Kidney epithelial cell (primary cell): ENCODE measurements around the gene ELL2. TPM values are rescaled to one million over a fixed set of nuclear protein-coding genes. Genes with fewer than 3 reads are reported as not detected.

Experiments used
- DNase-seq: peaks from one replicate; pipeline ENCODE4 v3.0.0-alpha.2; 2010; ENCODE audit warnings: low read depth
- H3K27me3 ChIP-seq: 2 replicates; pipeline ENCODE4 v1.6.0; 2011; ENCODE audit warnings: low read length; ENCODE audit not compliant: control insufficient read depth, insufficient read depth
- H3K36me3 ChIP-seq: 2 replicates; pipeline ENCODE4 v1.5.1; 2011; ENCODE audit warnings: low read length; ENCODE audit not compliant: control insufficient read depth, insufficient read depth
- H3K4me3 ChIP-seq: 2 replicates; pipeline ENCODE4 v1.5.1; 2011; ENCODE audit warnings: low read depth, mild to moderate bottlenecking, control low read depth, low read length
- total RNA-seq: library from RNA; depleted of rRNA; stranded (reverse); fragments of >200 nt; gene quantifications from 2 replicates; pipeline ENCODE4 v1.2.3, GENCODE V29; 2015
- TF ChIP-seq, protein P1 (sequence below): IDR thresholded peaks from 2 replicates; pipeline ENCODE4 v1.5.1; 2011; ENCODE audit warnings: mild to moderate bottlenecking, moderate library complexity, low read length, control low read depth, inconsistent platforms; ENCODE audit not compliant: insufficient read depth, poor library complexity, severe bottlenecking

Gene ELL2
- total RNA-seq, 1 donor from 2014 or later: 14.1 TPM

DNA sequence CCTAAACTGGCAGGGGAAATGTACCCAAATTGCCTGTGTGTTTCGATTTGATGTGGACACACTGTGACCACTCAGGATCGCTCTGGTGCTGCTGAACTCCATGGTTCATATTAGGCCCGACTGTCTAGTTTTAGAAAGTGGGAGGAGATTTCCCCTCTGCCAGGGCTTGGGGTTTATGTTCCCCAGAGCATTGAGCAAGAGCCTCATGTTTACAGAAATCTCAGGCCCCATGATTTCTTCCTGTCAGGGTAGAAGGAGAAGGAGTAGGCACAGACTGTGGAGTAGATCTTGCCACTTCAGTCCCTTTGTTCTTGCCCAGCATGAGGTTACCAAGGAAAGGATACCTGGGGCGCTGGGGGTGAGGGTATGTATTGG, 98.3 kb downstream of the ELL2 start:
- Histone ChIP-seq H3K27me3 (no peaks in the 10 kb centered on the region), H3K36me3 (no peaks in the 10 kb centered on the region), H3K4me3 (no peak overlapping the region)
- no peak for DNase-seq
- TF ChIP-seq, protein P1, sequence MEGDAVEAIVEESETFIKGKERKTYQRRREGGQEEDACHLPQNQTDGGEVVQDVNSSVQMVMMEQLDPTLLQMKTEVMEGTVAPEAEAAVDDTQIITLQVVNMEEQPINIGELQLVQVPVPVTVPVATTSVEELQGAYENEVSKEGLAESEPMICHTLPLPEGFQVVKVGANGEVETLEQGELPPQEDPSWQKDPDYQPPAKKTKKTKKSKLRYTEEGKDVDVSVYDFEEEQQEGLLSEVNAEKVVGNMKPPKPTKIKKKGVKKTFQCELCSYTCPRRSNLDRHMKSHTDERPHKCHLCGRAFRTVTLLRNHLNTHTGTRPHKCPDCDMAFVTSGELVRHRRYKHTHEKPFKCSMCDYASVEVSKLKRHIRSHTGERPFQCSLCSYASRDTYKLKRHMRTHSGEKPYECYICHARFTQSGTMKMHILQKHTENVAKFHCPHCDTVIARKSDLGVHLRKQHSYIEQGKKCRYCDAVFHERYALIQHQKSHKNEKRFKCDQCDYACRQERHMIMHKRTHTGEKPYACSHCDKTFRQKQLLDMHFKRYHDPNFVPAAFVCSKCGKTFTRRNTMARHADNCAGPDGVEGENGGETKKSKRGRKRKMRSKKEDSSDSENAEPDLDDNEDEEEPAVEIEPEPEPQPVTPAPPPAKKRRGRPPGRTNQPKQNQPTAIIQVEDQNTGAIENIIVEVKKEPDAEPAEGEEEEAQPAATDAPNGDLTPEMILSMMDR: no peak

DNA sequence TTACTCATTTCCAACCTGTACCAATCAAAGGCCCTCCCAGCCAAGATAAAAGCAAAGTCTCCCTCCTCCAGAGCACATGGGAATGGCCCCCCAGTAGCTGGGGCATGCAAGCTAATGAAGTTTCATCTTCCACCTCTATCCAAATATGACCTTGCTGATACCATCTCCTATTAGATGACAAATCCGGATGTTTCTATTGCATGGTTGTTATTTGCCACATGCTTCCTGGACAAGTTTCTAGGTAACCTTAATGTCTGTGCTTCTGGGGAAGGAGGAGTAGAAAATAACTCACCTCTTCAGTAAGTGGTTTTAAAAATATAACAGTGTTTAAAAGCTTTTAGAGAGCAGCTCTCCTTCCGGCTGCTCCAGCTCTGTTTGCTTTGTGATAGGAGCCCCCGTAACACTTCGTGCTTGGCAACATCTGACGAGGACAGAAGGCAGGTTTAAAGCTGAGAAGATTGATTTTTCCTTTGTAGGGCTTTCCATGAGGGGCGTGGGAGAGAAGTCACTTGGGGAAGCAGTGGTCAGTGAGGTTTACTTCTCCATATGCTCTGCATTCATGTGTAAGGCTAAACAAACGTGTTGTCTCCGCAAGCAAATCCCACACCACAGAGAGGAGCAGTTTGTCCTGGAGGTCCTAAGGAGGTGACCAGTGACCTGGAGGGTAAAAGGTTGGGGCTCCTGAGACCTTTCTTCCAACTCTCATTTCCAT, 98.8 kb downstream of the ELL2 start:
- no peaks in the 10 kb centered on the region for H3K36me3 ChIP-seq
- TF ChIP-seq, protein P1: no peak
- H3K4me3 ChIP-seq: no peak overlapping the region
- no peak for DNase-seq
- no peaks in the 10 kb centered on the region for H3K27me3 ChIP-seq

DNA sequence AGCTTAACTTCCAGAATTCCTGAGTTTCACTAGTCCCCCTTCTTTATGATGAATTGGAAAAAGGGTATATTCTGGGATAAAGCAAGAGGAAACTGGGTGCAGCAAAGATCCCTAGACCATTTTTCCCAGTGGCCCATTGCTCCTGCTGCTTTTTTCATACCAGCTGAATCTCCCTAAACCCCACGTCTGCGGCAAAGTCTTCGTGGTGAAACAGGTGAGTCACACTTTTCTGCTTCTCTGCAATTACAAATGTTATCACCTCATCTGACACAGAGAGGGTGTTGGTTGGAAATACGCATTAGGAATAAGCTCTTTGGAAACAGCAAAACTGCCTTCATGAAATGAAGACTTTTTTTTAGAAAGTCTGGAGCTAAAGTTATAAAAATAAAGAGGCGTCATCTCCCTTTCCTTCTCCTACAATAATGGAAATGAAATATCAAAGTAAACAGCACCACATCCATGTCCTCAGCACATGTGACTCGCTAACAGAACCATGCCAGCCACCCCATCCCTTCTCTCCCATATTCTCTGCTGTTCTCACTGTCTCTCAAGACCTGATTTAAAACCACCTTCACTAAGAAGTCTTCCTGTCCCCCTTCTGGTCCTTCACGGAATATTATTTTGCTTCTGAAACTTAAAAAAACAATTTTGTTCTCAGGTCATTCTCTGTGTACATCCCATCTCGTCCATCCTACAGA, 99.6 kb downstream of the ELL2 start:
- no peaks in the 10 kb centered on the region for H3K36me3 ChIP-seq
- no peak for DNase-seq
- H3K27me3 ChIP-seq: no peaks in the 10 kb centered on the region
- no peak overlapping the region for H3K4me3 ChIP-seq
- TF ChIP-seq, protein P1: no peak

DNA sequence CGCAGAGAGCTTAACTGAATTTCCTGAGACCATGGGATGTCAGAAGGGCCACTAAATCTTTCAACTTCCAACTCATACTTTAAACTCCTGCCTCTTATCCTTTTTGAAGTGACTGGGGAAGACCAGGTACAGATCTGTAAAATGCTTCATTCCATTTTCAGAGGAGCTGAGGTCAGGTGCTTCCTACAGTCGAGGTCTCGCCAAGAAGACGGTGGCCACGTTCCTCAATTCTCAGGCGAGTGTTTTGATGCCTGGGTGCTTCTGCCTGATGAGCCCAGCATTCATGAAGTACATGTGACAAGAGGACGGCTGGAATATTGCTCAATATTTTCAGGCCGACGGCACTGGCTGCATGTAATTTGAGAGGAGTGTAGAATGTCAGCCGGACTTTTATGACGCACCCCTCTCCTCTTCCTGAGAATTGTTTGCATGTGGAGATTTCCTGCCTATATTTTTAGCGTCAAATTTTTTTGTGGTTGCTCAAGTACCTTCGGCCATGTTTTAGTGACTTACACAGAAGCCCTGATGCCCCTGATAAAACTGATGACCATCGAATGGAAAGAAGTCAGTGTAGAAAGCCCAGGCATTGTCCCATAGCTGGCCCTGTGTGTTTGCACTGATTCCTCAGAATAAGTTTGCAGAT, 100.3 kb downstream of the ELL2 start:
- Histone ChIP-seq H3K4me3 (no peak overlapping the region), H3K27me3 (no peaks in the 10 kb centered on the region), H3K36me3 (no peaks in the 10 kb centered on the region)
- TF ChIP-seq, protein P1: no peak
- DNase-seq: peak; percentile 79

DNA sequence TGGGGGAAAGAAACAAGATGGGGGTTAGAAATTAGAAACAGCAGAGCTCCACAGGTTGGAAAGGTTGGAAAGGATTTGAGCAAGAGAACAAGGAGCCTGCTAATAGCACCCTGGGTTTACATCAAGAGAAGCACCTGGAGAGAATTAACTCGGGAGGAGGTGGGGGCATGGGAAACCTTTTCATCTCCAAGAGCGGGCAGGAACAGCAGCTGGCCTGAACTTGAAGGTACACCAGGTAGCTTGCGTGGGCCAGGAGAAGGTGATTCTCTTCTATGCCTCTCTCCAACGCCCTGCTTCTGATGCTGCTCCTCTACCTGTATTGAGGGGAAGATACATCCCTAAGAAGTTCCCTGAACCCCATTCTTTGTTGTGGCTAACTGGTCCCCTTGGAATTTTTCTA, 102.0 kb downstream of the ELL2 start:
- H3K27me3 ChIP-seq: no peaks in the 10 kb centered on the region
- H3K36me3 ChIP-seq: no peaks in the 10 kb centered on the region
- TF ChIP-seq, protein P1: no peak
- H3K4me3 ChIP-seq: no peak overlapping the region
- DNase-seq: no peak
